K562 (cell line): Measurements from ENCODE around the gene ZNF280D.

Experiments
- EP300 ChIP-seq: IDR thresholded peaks from 2 replicates; pipeline ENCODE4 v1.6.1; 2012; ENCODE audit warnings: low read length, improper control_type of control experiment
- ESRRB ChIP-seq: fragments of 250-450 bp; sonication (Bioruptor Pico); IDR thresholded peaks from 2 replicates; pipeline ENCODE4 v1.5.0; 2020; ENCODE audit warnings: mild to moderate bottlenecking, moderate library complexity, borderline replicate concordance
- POLR2A ChIP-seq: fragments of 450-650 bp; conservative IDR thresholded peaks from 2 replicates; pipeline ENCODE4 v1.6.1; 2016
- POLR2AphosphoS5 ChIP-seq: IDR thresholded peaks from 2 replicates; pipeline ENCODE4 v1.6.1; 2011; ENCODE audit warnings: mild to moderate bottlenecking, low read depth, low read length, moderate library complexity; ENCODE audit not compliant: control insufficient read depth, insufficient read depth
- SMAD3 ChIP-seq: fragments of 450-650 bp; formaldehyde crosslinking; conservative IDR thresholded peaks from 2 replicates; pipeline ENCODE4 v1.4.0; 2020; ENCODE audit warnings: mild to moderate bottlenecking
- SPI1 ChIP-seq: IDR thresholded peaks from 2 replicates; pipeline ENCODE4 v1.6.1; 2011; ENCODE audit warnings: low read depth, low read length, control low read depth, borderline replicate concordance
- TCF7L2 ChIP-seq: fragments of 150-350 bp; IDR thresholded peaks from 2 replicates; pipeline ENCODE4 v1.6.1; 2016; ENCODE audit warnings: low read depth, mild to moderate bottlenecking, low read length, moderate library complexity
- TEAD2 ChIP-seq: fragments of 450-650 bp; IDR thresholded peaks from 2 replicates; pipeline ENCODE4 v1.6.1; 2016; ENCODE audit warnings: missing genetic modification characterization, control low read depth, missing compliant biosample characterization
- ZFX ChIP-seq: sonication (generic); formaldehyde crosslinking; IDR thresholded peaks from 2 replicates; pipeline ENCODE4 v1.8.0; 2022; ENCODE audit warnings: mild to moderate bottlenecking, missing genetic modification reagents, moderate library complexity
- ZNF347 ChIP-seq: fragments of 450-650 bp; formaldehyde crosslinking; IDR thresholded peaks from 2 replicates; pipeline ENCODE4 v1.4.0; 2020; ENCODE audit warnings: low read depth, mild to moderate bottlenecking, moderate library complexity
- TF ChIP-seq, protein P1 (sequence below): sonication (generic); formaldehyde crosslinking; IDR thresholded peaks from 2 replicates; pipeline ENCODE4 v1.8.1; 2023; ENCODE audit warnings: mild to moderate bottlenecking, missing genetic modification reagents, moderate library complexity
- TF ChIP-seq, protein P2 (sequence below), 2 experiments: fragments of 450-650 bp in 1 of 2; sonication (generic) in 1 of 2; formaldehyde crosslinking; conservative IDR thresholded peaks; 2 replicates each; pipeline versions ENCODE4 v1.4.0 to v1.8.1; 2020 to 2022; ENCODE audit warnings: mild to moderate bottlenecking in 1 of 2, missing genetic modification reagents in 1 of 2
- TF ChIP-seq, protein P3 (sequence below), 3 experiments: IDR thresholded peaks in 2 of 3; conservative IDR thresholded peaks in 1 of 3; 2 replicates each; pipeline ENCODE4 v1.5.1; 2011 to 2012; ENCODE audit warnings: low read length in 3 of 3, mild to moderate bottlenecking in 3 of 3, control low read depth in 2 of 3, improper control_type of control experiment in 1 of 3, inconsistent platforms in 1 of 3, low read depth in 1 of 3, mixed read lengths in 1 of 3, moderate library complexity in 1 of 3; ENCODE audit not compliant: insufficient read depth in 2 of 3
- TF ChIP-seq, protein P4 (sequence below): sonication (generic); formaldehyde crosslinking; IDR thresholded peaks from 2 replicates; pipeline ENCODE4 v1.8.0; 2022; ENCODE audit warnings: mild to moderate bottlenecking, missing genetic modification reagents

- TF ChIP-seq SMAD3 (CRISPR knock-in tag) (0 out of 2 replicates have a peak, but pooled peaks have one; percentile 21), SPI1 (no peak), ESRRB (CRISPR knock-in tag) (no peak), POLR2A (peak; percentile 66), ZNF347 (CRISPR knock-in tag) (no peak), TCF7L2 (no peak), ZFX (peak; percentile 97), TEAD2 (no peak), POLR2AphosphoS5 (0 out of 2 replicates have a peak, but pooled peaks have one; percentile 23), EP300 (peak; percentile 5; the same call in 1 of the 2 replicates)
- TF ChIP-seq, protein P1, sequence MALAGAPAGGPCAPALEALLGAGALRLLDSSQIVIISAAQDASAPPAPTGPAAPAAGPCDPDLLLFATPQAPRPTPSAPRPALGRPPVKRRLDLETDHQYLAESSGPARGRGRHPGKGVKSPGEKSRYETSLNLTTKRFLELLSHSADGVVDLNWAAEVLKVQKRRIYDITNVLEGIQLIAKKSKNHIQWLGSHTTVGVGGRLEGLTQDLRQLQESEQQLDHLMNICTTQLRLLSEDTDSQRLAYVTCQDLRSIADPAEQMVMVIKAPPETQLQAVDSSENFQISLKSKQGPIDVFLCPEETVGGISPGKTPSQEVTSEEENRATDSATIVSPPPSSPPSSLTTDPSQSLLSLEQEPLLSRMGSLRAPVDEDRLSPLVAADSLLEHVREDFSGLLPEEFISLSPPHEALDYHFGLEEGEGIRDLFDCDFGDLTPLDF (CRISPR knock-in tag): peak; percentile 95
- TF ChIP-seq, protein P2, sequence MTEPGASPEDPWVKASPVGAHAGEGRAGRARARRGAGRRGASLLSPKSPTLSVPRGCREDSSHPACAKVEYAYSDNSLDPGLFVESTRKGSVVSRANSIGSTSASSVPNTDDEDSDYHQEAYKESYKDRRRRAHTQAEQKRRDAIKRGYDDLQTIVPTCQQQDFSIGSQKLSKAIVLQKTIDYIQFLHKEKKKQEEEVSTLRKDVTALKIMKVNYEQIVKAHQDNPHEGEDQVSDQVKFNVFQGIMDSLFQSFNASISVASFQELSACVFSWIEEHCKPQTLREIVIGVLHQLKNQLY (CRISPR knock-in tag; conservative IDR thresholded peaks at IDR 0.05): peak in 1 of 2 experiments; percentile 99; a peak in 2 of 4 replicates
- TF ChIP-seq, protein P3, sequence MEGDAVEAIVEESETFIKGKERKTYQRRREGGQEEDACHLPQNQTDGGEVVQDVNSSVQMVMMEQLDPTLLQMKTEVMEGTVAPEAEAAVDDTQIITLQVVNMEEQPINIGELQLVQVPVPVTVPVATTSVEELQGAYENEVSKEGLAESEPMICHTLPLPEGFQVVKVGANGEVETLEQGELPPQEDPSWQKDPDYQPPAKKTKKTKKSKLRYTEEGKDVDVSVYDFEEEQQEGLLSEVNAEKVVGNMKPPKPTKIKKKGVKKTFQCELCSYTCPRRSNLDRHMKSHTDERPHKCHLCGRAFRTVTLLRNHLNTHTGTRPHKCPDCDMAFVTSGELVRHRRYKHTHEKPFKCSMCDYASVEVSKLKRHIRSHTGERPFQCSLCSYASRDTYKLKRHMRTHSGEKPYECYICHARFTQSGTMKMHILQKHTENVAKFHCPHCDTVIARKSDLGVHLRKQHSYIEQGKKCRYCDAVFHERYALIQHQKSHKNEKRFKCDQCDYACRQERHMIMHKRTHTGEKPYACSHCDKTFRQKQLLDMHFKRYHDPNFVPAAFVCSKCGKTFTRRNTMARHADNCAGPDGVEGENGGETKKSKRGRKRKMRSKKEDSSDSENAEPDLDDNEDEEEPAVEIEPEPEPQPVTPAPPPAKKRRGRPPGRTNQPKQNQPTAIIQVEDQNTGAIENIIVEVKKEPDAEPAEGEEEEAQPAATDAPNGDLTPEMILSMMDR (IDR thresholded peaks at IDR 0.05 in 2 of 3, conservative IDR thresholded peaks at IDR 0.05 in 1 of 3; ENCODE audit: insufficient read depth in 2 of 3, low read depth in 1 of 3, low read length in 3 of 3): no peak
- TF ChIP-seq, protein P4, sequence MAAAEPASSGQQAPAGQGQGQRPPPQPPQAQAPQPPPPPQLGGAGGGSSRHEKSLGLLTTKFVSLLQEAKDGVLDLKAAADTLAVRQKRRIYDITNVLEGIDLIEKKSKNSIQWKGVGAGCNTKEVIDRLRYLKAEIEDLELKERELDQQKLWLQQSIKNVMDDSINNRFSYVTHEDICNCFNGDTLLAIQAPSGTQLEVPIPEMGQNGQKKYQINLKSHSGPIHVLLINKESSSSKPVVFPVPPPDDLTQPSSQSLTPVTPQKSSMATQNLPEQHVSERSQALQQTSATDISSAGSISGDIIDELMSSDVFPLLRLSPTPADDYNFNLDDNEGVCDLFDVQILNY (CRISPR knock-in tag): peak; percentile 98
These were observed at the start of gene ZNF280D for GRCh38 chr15:56733136-56734012.
